GM19463 (cell line): ENCODE results near the gene ISG20.

Experiments
- ATAC-seq: cut with Tn5 transposase; IDR thresholded peaks from one replicate; pipeline ENCODE4 v1.9.1; 2021; ENCODE audit warnings: mild to moderate bottlenecking, moderate library complexity; ENCODE audit not compliant: unreplicated experiment

The ISG20 gene

GRCh38 chr15:88680241-88681001 is 41.6 kb downstream of the ISG20 start:
- no peak for ATAC-seq

DNA sequence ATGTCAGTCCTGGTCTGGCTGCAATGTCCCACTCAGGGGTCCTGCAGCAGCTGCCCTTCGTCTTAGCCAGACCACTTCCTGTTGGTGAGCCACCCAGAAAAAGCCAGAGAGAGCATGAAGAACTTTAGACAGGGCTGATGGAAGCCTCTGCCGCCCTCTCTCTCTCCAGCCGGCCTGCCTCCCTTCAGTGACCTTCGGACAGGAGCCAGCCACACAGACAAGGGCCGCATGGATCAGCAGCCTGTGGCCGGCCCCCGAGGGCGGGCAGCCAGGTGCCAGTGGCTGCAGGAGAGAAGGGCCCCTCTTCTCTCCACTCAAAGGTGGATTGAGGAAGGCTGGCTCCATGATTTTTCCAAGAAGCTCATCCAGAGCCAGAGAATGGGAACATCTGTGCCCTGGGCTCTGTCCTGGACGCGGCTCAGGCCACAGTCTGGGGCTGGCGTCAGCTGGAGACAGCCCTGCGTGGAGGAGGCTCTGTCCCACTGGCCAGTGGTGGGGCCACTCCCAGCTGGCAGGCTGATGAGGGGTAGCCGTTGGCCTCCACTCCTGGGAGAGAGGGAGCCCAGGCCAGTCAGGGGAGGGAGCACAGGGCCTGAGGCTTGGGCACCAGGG is 42.9 kb downstream of the ISG20 start:
- no peak for ATAC-seq

- ATAC-seq, result no peak
These were observed 45.5 kb downstream of the ISG20 start for GRCh38 chr15:88684345-88684744.

DNA sequence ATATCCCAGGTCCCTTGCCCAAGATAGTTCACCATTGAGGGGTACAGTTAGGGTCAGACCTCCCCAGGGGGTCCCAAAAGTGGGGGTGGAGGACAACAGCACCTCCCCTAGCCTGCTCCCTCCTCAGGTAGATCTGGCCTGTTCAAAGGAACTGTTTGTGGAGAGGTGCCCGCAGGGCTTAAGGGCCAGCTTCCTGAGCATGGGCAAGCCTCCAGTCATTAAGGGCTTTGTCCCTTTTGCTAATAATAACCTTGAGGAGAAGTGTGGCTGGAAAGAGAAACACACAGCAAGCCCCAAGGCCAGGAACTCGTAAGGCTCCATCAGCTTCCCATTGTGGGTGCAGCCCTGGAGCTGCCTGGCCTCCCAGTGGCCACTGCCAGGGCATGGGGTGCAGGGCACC is 47.4 kb downstream of the ISG20 start:
- ATAC-seq, result no peak

DNA sequence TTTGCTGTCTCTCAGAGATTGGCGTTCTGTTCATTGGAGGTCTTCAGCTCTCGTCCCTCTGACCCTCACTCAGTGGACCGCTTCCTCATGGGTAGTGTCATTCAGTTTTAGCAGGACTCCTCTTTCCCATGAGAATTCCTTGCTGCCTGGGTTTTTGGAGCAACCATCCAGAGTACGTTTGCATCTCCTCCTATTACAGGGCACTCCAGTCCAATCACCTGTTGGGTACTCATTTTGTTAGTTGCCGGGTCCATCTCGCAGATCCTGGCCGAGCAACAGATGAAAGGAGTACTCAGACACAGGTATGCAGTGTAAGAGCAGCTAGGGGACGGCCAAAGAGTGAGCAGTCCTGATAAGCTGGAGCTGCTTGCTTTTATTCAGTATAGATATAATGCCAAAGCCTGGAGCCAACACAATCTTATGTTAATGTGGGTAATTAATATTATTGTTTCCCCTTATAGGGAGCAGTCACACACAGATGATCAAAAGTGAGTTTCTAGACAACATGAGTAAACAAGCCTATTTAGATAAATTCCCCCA is 49.6 kb downstream of the ISG20 start:
- no peak for ATAC-seq

- no peak for ATAC-seq
These were observed 51.5 kb downstream of the ISG20 start for GRCh38 chr15:88690331-88690730.

DNA sequence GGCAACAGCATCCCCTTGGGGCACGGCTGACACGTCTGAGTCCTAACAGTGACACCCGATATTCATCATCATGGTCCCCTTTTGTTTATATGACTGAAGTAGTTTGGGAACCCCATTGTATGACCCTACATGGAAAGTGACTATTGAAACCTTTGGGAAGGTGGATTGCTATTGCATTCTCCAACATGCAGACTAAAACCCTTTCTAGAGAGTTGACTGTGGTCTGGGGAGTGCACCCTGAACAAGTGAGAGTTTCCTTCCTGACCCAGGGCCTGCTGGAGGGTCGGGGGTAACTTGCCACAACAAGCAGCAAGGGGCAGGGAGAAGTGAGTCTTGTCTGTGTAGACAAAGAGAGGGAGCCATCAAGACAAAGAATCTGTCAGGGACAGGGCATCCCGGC is 54.4 kb downstream of the ISG20 start:
- ATAC-seq, result no peak

DNA sequence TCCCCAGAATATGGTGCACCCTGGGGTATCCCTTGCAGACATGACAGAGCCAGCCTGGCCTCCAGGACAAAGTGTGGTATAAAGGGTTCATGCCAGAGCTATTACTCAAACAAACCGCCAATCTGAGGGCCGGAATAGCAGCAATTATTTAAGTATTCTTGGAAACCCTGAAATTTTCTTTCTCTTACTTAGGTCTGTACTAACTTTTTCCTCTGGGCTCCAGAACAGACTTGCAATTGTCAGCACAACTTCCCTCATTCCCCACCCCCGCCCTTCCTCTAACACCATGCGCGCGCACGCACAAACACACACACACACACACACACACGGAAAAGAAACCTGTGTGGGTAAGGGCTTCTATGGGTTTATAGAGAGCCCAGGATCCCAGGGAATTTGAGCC is 56.3 kb downstream of the ISG20 start:
- ATAC-seq, result no peak

DNA sequence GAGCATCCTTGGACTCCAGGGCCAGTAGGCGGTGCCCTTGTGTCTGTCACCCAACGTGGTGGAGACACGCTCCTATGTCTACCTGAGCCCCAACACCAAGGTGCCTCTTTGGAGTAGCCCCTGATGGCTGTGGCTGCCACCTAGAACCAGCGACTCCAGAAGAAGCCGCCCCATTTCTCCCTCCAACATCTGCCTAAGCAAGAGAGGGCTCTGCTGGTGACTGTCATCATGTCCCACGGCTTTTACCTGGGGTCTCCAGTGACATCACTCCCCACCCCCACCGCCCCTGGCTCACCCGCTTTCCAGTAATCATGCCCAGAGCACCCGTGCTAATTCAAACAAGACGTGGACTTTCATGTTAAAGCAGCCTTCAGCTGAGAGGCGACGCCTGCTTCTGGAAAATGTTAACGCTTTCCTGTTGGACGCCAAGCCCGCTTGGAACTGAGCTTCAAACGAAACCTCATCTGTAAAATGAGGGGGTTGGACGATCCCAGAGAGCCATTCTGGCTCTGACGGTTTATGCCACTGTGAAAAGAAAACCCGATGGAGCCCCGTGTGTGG is 57.0 kb downstream of the ISG20 start:
- ATAC-seq, result no peak

GRCh38 chr15:88696254-88696653 is 57.4 kb downstream of the ISG20 start:
- ATAC-seq, result no peak

DNA sequence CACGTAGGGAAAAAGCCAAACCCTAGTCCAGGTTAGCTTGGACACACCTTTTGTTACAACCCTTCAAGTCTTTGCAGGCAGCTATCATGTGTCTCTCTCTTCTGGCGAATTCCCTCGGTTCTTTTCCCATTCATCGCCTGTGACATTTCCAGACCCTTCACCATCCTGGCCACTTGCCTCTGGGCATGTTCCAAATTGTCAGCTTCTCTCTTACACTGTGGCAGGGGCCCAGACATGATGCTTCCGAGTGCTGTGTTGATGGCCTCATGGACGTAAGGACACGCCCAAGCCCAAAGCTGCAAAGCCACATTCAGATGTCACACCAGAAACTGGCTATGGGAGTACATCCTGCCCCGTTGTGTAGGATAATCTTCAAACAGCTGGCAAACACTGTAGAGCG is 58.5 kb downstream of the ISG20 start:
- ATAC-seq, result no peak

GRCh38 chr15:88699861-88700260 is 61.0 kb downstream of the ISG20 start:
- no peak for ATAC-seq

DNA sequence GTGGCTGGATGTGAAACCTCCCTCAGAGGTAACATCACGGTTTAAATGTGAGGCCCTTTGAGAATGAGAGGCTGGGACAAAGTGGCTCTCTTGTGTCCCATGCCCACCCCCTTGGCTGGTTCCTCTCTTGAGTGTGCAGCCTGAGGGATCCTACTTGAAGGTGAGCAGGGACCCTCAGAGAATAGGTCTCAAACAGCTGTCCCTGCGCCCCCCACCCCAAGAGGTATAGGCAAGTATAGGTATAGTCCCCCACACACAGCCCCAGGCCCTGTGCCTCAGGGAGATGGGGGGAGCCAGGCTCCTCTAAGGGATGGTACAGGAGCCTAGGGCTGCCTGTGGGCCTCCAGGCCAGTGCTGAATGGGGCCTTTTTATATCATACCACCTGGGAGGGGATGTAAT is 61.9 kb downstream of the ISG20 start:
- ATAC-seq, result no peak

DNA sequence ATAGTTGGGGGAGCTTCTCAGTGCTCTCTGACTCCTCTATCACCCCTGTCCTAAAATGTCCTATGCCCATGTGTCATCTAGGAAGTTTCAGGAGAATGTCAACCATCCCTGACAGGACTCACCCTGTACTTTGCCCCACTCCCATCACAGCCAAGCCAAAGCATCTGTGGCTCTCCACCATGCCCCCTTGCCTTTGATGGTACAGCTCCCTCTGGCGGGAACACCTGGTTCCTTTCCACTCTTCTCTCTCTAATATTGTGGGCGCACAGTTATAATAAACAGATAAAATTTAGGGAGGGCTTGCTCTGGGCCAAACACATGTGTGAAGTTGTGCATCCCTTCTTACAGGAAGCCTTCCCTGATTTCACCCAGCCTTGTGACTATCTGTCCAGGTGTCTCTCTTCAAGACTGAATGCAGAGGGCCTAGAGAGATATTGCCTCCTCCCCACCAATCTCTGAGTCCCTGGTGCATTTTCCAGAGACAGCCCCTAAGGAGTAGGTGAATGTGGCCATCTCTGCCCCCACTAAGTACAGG is 62.8 kb downstream of the ISG20 start:
- ATAC-seq, result no peak

DNA sequence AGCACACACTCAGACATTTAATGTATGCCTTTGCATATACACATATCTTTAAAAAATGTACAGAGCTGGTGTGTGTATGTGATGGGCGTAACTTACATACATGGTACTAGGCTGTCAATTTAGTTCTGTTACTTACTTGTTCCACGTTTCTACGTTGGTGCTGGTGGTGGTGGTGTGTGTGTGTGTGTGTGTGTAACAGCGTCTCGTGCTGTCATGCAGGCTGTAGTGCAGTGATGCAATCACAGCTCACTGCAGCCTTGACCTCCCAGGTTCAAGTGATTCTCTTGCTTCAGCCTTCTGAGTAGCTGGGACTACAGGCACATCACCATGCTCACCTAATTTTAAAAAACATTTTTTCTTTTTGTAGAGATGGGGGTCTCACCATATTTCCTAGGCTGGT is 64.2 kb downstream of the ISG20 start:
- no peak for ATAC-seq

GRCh38 chr15:88703533-88703932 is 64.7 kb downstream of the ISG20 start:
- no peak for ATAC-seq

GRCh38 chr15:88704791-88705768 is 66.3 kb downstream of the ISG20 start:
- no peak for ATAC-seq

DNA sequence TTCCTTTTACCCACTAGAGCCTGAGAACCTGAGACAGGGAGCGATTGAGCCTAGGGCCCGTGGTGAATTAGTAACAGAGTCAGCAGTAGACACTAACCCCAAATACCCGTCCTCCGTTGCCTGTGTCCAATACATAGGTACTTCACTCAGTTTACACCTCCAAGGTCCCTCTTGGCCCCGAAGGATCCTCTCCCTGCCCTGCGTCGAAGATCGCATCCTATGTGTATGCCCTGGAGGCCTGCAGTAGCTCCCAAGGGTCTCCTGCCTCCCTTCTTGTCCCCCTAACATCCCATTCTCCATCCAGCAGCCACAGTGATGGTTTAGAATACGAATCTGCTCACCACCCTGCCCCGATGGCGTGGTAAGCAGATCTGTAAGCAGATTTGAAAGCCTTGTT is 67.0 kb downstream of the ISG20 start:
- no peak for ATAC-seq
